ENCODE data around the gene RNF141.

GRCh38 chr11:10567446-10567845 is 26.5 kb upstream of the RNF141 start:
- TF ChIP-seq CTCF (IDR thresholded peaks at IDR 0.05) (no peak), POLR2A (IDR thresholded peaks at IDR 0.05) (no peak)

Data from Peyer's patch (tissue), 4 donors.